ENCODE results near the gene INTS1.

The INTS1 gene

GRCh38 chr7:1473864-1474512 lies 30.2 kb downstream of the INTS1 start:
- H3K4me3 ChIP-seq (ENCODE audit: extremely low read depth, insufficient read depth, low read length, poor library complexity, severe bottlenecking) = no peak overlapping the region
- H3K9me3 ChIP-seq (ENCODE audit: control insufficient read depth, low read length) = no peaks in the 10 kb centered on the region
- H3K36me3 ChIP-seq (ENCODE audit: control insufficient read depth, insufficient read depth, low read length) = peaks cover 45% of the 10 kb centered on the region
- no peaks in the 10 kb centered on the region for H3K4me1 ChIP-seq (ENCODE audit: control insufficient read depth, insufficient read depth, low read length, poor library complexity, severe bottlenecking)
- no peak overlapping the region for H3K27ac ChIP-seq (ENCODE audit: low read depth, low read length, severe bottlenecking)
- 45 to 48% methylated on average over 25 to 36 of the region's 37 CpGs for WGBS, 2 experiments (ENCODE audit: insufficient coverage in 2 of 2)

GRCh38 chr7:1470901-1471300 lies 33.3 kb downstream of the INTS1 start:
- no peak overlapping the region for H3K27ac ChIP-seq (ENCODE audit: low read depth, low read length, severe bottlenecking)
- H3K36me3 ChIP-seq (ENCODE audit: control insufficient read depth, insufficient read depth, low read length) = peaks cover 24% of the 10 kb centered on the region
- H3K9me3 ChIP-seq (ENCODE audit: control insufficient read depth, low read length) = no peaks in the 10 kb centered on the region
- H3K4me3 ChIP-seq (ENCODE audit: extremely low read depth, insufficient read depth, low read length, poor library complexity, severe bottlenecking) = no peak overlapping the region
- 94 to 95% methylated on average over 10 to 16 of the region's 21 CpGs for WGBS, 2 experiments (ENCODE audit: insufficient coverage in 2 of 2)
- H3K4me1 ChIP-seq (ENCODE audit: control insufficient read depth, insufficient read depth, low read length, poor library complexity, severe bottlenecking) = peaks cover 11% of the 10 kb centered on the region

- peaks cover 11% of the 10 kb centered on the region for H3K4me1 ChIP-seq (ENCODE audit: control insufficient read depth, insufficient read depth, low read length, poor library complexity, severe bottlenecking)
- H3K4me3 ChIP-seq (ENCODE audit: extremely low read depth, insufficient read depth, low read length, poor library complexity, severe bottlenecking) = no peak overlapping the region
- peak overlapping the region; percentile 5 for H3K27ac ChIP-seq (ENCODE audit: low read depth, low read length, severe bottlenecking)
- H3K36me3 ChIP-seq (ENCODE audit: control insufficient read depth, insufficient read depth, low read length) = peaks cover 22% of the 10 kb centered on the region
- H3K9me3 ChIP-seq (ENCODE audit: control insufficient read depth, low read length) = no peaks in the 10 kb centered on the region
- 94 to 95% methylated on average over 18 to 21 of the region's 24 CpGs for WGBS, 2 experiments (ENCODE audit: insufficient coverage in 2 of 2)
Observed at GRCh38 chr7:1468643-1469298, 35.4 kb downstream of the INTS1 start.

GRCh38 chr7:1468203-1468602 lies 36.0 kb downstream of the INTS1 start:
- H3K27ac ChIP-seq (ENCODE audit: low read depth, low read length, severe bottlenecking) = no peak overlapping the region
- WGBS, 2 experiments (ENCODE audit: insufficient coverage in 2 of 2) = 93 to 96% methylated on average over 10 of the region's 13 CpGs
- H3K36me3 ChIP-seq (ENCODE audit: control insufficient read depth, insufficient read depth, low read length) = peaks cover 17% of the 10 kb centered on the region

GRCh38 chr7:1466524-1467271 lies 37.5 kb downstream of the INTS1 start:
- 55 to 58% methylated on average over 14 to 16 of the region's 17 CpGs for WGBS, 2 experiments (ENCODE audit: insufficient coverage in 2 of 2)
- Histone ChIP-seq H3K4me3 (ENCODE audit: extremely low read depth, insufficient read depth, low read length, poor library complexity, severe bottlenecking) (no peak overlapping the region), H3K9me3 (ENCODE audit: control insufficient read depth, low read length) (no peaks in the 10 kb centered on the region), H3K27ac (ENCODE audit: low read depth, low read length, severe bottlenecking) (peak overlapping the region; percentile 23), H3K4me1 (ENCODE audit: control insufficient read depth, insufficient read depth, low read length, poor library complexity, severe bottlenecking) (peaks cover 15% of the 10 kb centered on the region), H3K36me3 (ENCODE audit: control insufficient read depth, insufficient read depth, low read length) (peaks cover 12% of the 10 kb centered on the region)

More at GRCh38 chr7:1468203-1468602, 36.0 kb downstream of the INTS1 start:
- Histone ChIP-seq H3K4me3 (ENCODE audit: extremely low read depth, insufficient read depth, low read length, poor library complexity, severe bottlenecking) (no peak overlapping the region), H3K9me3 (ENCODE audit: control insufficient read depth, low read length) (no peaks in the 10 kb centered on the region), H3K4me1 (ENCODE audit: control insufficient read depth, insufficient read depth, low read length, poor library complexity, severe bottlenecking) (peaks cover 11% of the 10 kb centered on the region)

GRCh38 chr7:1464694-1465093 lies 39.5 kb downstream of the INTS1 start:
- Histone ChIP-seq H3K4me3 (ENCODE audit: extremely low read depth, insufficient read depth, low read length, poor library complexity, severe bottlenecking) (no peak overlapping the region), H3K9me3 (ENCODE audit: control insufficient read depth, low read length) (no peaks in the 10 kb centered on the region), H3K27ac (ENCODE audit: low read depth, low read length, severe bottlenecking) (no peak overlapping the region), H3K36me3 (ENCODE audit: control insufficient read depth, insufficient read depth, low read length) (no peaks in the 10 kb centered on the region), H3K4me1 (ENCODE audit: control insufficient read depth, insufficient read depth, low read length, poor library complexity, severe bottlenecking) (peaks cover 30% of the 10 kb centered on the region)
- 100% methylated on average over 5 to 7 of the region's 12 CpGs for WGBS, 2 experiments (ENCODE audit: insufficient coverage in 2 of 2)

GRCh38 chr7:1463676-1464223 lies 40.4 kb downstream of the INTS1 start:
- Histone ChIP-seq H3K27ac (ENCODE audit: low read depth, low read length, severe bottlenecking) (no peak overlapping the region), H3K4me3 (ENCODE audit: extremely low read depth, insufficient read depth, low read length, poor library complexity, severe bottlenecking) (no peak overlapping the region), H3K4me1 (ENCODE audit: control insufficient read depth, insufficient read depth, low read length, poor library complexity, severe bottlenecking) (peaks cover 30% of the 10 kb centered on the region), H3K9me3 (ENCODE audit: control insufficient read depth, low read length) (no peaks in the 10 kb centered on the region), H3K36me3 (ENCODE audit: control insufficient read depth, insufficient read depth, low read length) (no peaks in the 10 kb centered on the region)
- 86 to 90% methylated on average over 11 to 16 of the region's 18 CpGs for WGBS, 2 experiments (ENCODE audit: insufficient coverage in 2 of 2)

GRCh38 chr7:1461646-1462375 lies 42.4 kb downstream of the INTS1 start:
- WGBS, 2 experiments (ENCODE audit: insufficient coverage in 2 of 2) = 85 to 91% methylated on average over 12 to 13 of the region's 18 CpGs
- Histone ChIP-seq H3K4me3 (ENCODE audit: extremely low read depth, insufficient read depth, low read length, poor library complexity, severe bottlenecking) (no peak overlapping the region), H3K9me3 (ENCODE audit: control insufficient read depth, low read length) (no peaks in the 10 kb centered on the region), H3K27ac (ENCODE audit: low read depth, low read length, severe bottlenecking) (peak overlapping the region; percentile 10), H3K4me1 (ENCODE audit: control insufficient read depth, insufficient read depth, low read length, poor library complexity, severe bottlenecking) (peaks cover 38% of the 10 kb centered on the region), H3K36me3 (ENCODE audit: control insufficient read depth, insufficient read depth, low read length) (no peaks in the 10 kb centered on the region)

- Histone ChIP-seq H3K27ac (ENCODE audit: low read depth, low read length, severe bottlenecking) (peak overlapping the region; percentile 29), H3K4me3 (ENCODE audit: extremely low read depth, insufficient read depth, low read length, poor library complexity, severe bottlenecking) (no peak overlapping the region), H3K36me3 (ENCODE audit: control insufficient read depth, insufficient read depth, low read length) (no peaks in the 10 kb centered on the region), H3K4me1 (ENCODE audit: control insufficient read depth, insufficient read depth, low read length, poor library complexity, severe bottlenecking) (peaks cover 36% of the 10 kb centered on the region), H3K9me3 (ENCODE audit: control insufficient read depth, low read length) (no peaks in the 10 kb centered on the region)
- 75 to 80% methylated on average over 23 to 24 of the region's 30 CpGs for WGBS, 2 experiments (ENCODE audit: insufficient coverage in 2 of 2)
Observed at GRCh38 chr7:1460821-1461645, 43.2 kb downstream of the INTS1 start.

Data from mesodermal cell (in vitro differentiated cells).